ENCODE data around the gene SRGAP2C. TPM values are rescaled to one million over a fixed set of nuclear protein-coding genes. Genes with fewer than 3 reads are reported as not detected.
"Not testable (repeated sequence)": the region's sequence is repeated elsewhere in the genome, so short reads cannot be mapped to it uniquely, and the experiment has no call there.

Gene SRGAP2C
- total RNA-seq, 2 donors from 2014 or later, result 19.1 to 23.5 TPM

- ATAC-seq (replicated peaks in 1 of 2), result peak; percentile 64 to 69
- H3K4me1 Mint-ChIP-seq (ENCODE audit: low read depth); H3K4me3 Mint-ChIP-seq; DNase-seq; H3K27ac Mint-ChIP-seq; H3K36me3 Mint-ChIP-seq (ENCODE audit: insufficient read depth in 2 of 2); H3K27me3 Mint-ChIP-seq (ENCODE audit: low read depth); H3K9me3 Mint-ChIP-seq: not testable (repeated sequence)
These were observed 164.7 kb downstream of the SRGAP2C start for GRCh38 chr1:121349332-121349967.

- H3K27me3 Mint-ChIP-seq (ENCODE audit: low read depth); H3K36me3 Mint-ChIP-seq (ENCODE audit: insufficient read depth in 2 of 2); DNase-seq; H3K27ac Mint-ChIP-seq; ATAC-seq (replicated peaks in 1 of 2); H3K4me3 Mint-ChIP-seq; H3K4me1 Mint-ChIP-seq (ENCODE audit: low read depth); H3K9me3 Mint-ChIP-seq: not testable (repeated sequence)
These were observed 171.1 kb downstream of the SRGAP2C start for GRCh38 chr1:121355711-121356420.

- not testable (repeated sequence) for H3K27ac Mint-ChIP-seq; H3K36me3 Mint-ChIP-seq (ENCODE audit: insufficient read depth in 2 of 2); H3K4me1 Mint-ChIP-seq (ENCODE audit: low read depth); DNase-seq; H3K9me3 Mint-ChIP-seq; H3K27me3 Mint-ChIP-seq (ENCODE audit: low read depth); ATAC-seq (replicated peaks in 1 of 2); H3K4me3 Mint-ChIP-seq
These were observed 172.0 kb downstream of the SRGAP2C start for GRCh38 chr1:121356819-121357218.

GRCh38 chr1:121360531-121360930, 175.8 kb downstream of the SRGAP2C start:
- not testable (repeated sequence) for H3K27ac Mint-ChIP-seq; H3K36me3 Mint-ChIP-seq (ENCODE audit: insufficient read depth in 2 of 2); H3K27me3 Mint-ChIP-seq (ENCODE audit: low read depth); DNase-seq; H3K4me3 Mint-ChIP-seq; H3K4me1 Mint-ChIP-seq (ENCODE audit: low read depth); H3K9me3 Mint-ChIP-seq
- peak; percentile 25 to 49 for ATAC-seq (replicated peaks in 1 of 2)

- H3K4me1 Mint-ChIP-seq (ENCODE audit: low read depth); H3K36me3 Mint-ChIP-seq (ENCODE audit: insufficient read depth in 2 of 2); H3K27me3 Mint-ChIP-seq (ENCODE audit: low read depth); H3K9me3 Mint-ChIP-seq; H3K27ac Mint-ChIP-seq; DNase-seq; H3K4me3 Mint-ChIP-seq: not testable (repeated sequence)
- ATAC-seq (replicated peaks in 1 of 2), result peak; percentile 19 to 26
These were observed 176.9 kb downstream of the SRGAP2C start for GRCh38 chr1:121361451-121362233.

- H3K36me3 Mint-ChIP-seq (ENCODE audit: insufficient read depth in 2 of 2); H3K9me3 Mint-ChIP-seq; H3K4me1 Mint-ChIP-seq (ENCODE audit: low read depth); H3K27ac Mint-ChIP-seq; H3K27me3 Mint-ChIP-seq (ENCODE audit: low read depth): not testable (repeated sequence)
- H3K4me3 Mint-ChIP-seq, result peak overlapping the region in 1 of 2 donors; percentile 25
- peak; percentile 70 to 81 for ATAC-seq (replicated peaks in 1 of 2)
- peak; percentile 31 to 35 for DNase-seq
These were observed 177.6 kb downstream of the SRGAP2C start for GRCh38 chr1:121362234-121362883.

GRCh38 chr1:121365316-121365715, 180.5 kb downstream of the SRGAP2C start:
- not testable (repeated sequence) for H3K27ac Mint-ChIP-seq; H3K36me3 Mint-ChIP-seq (ENCODE audit: insufficient read depth in 2 of 2); H3K4me3 Mint-ChIP-seq; ATAC-seq (replicated peaks in 1 of 2); H3K9me3 Mint-ChIP-seq; H3K27me3 Mint-ChIP-seq (ENCODE audit: low read depth); DNase-seq; H3K4me1 Mint-ChIP-seq (ENCODE audit: low read depth)

GRCh38 chr1:121365723-121366122, 180.9 kb downstream of the SRGAP2C start:
- not testable (repeated sequence) for H3K27ac Mint-ChIP-seq; H3K4me1 Mint-ChIP-seq (ENCODE audit: low read depth); H3K36me3 Mint-ChIP-seq (ENCODE audit: insufficient read depth in 2 of 2); H3K27me3 Mint-ChIP-seq (ENCODE audit: low read depth); H3K4me3 Mint-ChIP-seq; H3K9me3 Mint-ChIP-seq
- ATAC-seq (replicated peaks in 1 of 2), result peak; percentile 91 to 95
- DNase-seq, result peak; percentile 61 to 77

GRCh38 chr1:121366171-121366570, 181.4 kb downstream of the SRGAP2C start:
- DNase-seq; H3K4me3 Mint-ChIP-seq; H3K4me1 Mint-ChIP-seq (ENCODE audit: low read depth); H3K27ac Mint-ChIP-seq; H3K27me3 Mint-ChIP-seq (ENCODE audit: low read depth); ATAC-seq (replicated peaks in 1 of 2); H3K9me3 Mint-ChIP-seq; H3K36me3 Mint-ChIP-seq (ENCODE audit: insufficient read depth in 2 of 2): not testable (repeated sequence)

GRCh38 chr1:121368910-121369309, 184.1 kb downstream of the SRGAP2C start:
- H3K9me3 Mint-ChIP-seq; H3K36me3 Mint-ChIP-seq (ENCODE audit: insufficient read depth in 2 of 2); ATAC-seq (replicated peaks in 1 of 2); H3K27ac Mint-ChIP-seq; H3K27me3 Mint-ChIP-seq (ENCODE audit: low read depth); H3K4me3 Mint-ChIP-seq; H3K4me1 Mint-ChIP-seq (ENCODE audit: low read depth); DNase-seq: not testable (repeated sequence)

- H3K27ac Mint-ChIP-seq; H3K4me1 Mint-ChIP-seq (ENCODE audit: low read depth); ATAC-seq (replicated peaks in 1 of 2); H3K27me3 Mint-ChIP-seq (ENCODE audit: low read depth); H3K36me3 Mint-ChIP-seq (ENCODE audit: insufficient read depth in 2 of 2); H3K4me3 Mint-ChIP-seq; DNase-seq; H3K9me3 Mint-ChIP-seq: not testable (repeated sequence)
These were observed 185.2 kb downstream of the SRGAP2C start for GRCh38 chr1:121369959-121370358.

- H3K9me3 Mint-ChIP-seq; H3K4me1 Mint-ChIP-seq (ENCODE audit: low read depth); H3K27ac Mint-ChIP-seq; DNase-seq; H3K27me3 Mint-ChIP-seq (ENCODE audit: low read depth); H3K36me3 Mint-ChIP-seq (ENCODE audit: insufficient read depth in 2 of 2): not testable (repeated sequence)
- H3K4me3 Mint-ChIP-seq, result peak overlapping the region in 1 of 2 donors; percentile 29
- ATAC-seq (replicated peaks in 1 of 2), result peak; percentile 81 to 95
These were observed 190.1 kb downstream of the SRGAP2C start for GRCh38 chr1:121374851-121375367.

GRCh38 chr1:121376986-121377385, 192.2 kb downstream of the SRGAP2C start:
- not testable (repeated sequence) for H3K27me3 Mint-ChIP-seq (ENCODE audit: low read depth); H3K4me3 Mint-ChIP-seq; DNase-seq; ATAC-seq (replicated peaks in 1 of 2); H3K9me3 Mint-ChIP-seq; H3K27ac Mint-ChIP-seq; H3K4me1 Mint-ChIP-seq (ENCODE audit: low read depth); H3K36me3 Mint-ChIP-seq (ENCODE audit: insufficient read depth in 2 of 2)

Data from activated T-cell treated with anti-CD3 and anti-CD28 coated beads, Interleukin-2, amount 50 U/mL, for 72 hours (primary cell).